GM19328 (cell line): ENCODE data around the gene OR2AT4.
"Not testable (repeated sequence)": the region's sequence is repeated elsewhere in the genome, so short reads cannot be mapped to it uniquely, and the experiment has no call there.

Experiments
- ATAC-seq: cut with Tn5 transposase; IDR thresholded peaks from one replicate; pipeline ENCODE4 v1.9.1; 2021; ENCODE audit warnings: mild to moderate bottlenecking, moderate library complexity; ENCODE audit not compliant: unreplicated experiment

The OR2AT4 gene

DNA sequence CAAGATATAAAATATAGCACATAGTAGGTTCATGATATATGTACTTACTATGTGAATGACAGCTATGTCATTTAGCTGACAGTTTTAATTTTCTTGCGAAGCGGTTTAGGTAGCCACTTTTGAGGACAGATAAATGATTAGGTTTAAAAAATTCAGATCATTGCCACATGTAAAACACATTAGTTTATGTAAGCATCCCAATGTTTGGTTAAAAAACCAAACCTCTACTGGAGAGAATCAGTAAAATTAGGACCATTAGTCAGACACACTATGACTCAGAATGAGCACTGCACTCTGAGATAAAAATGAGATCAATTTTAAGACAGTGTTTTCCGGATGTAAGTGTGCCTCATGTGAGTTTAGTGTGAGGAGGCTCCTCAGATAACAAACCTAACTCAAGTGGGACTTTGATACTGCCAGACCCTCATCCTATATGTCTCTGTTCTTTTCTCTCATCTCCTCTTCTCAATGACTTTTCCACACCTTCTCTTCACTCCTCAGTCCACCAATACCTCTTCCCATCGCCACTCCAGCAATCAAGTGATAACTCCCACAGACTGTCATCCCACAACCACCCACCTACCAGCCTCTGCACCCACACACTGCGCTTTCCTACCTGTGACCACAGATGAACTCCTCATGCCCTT is 6.8 kb upstream of the OR2AT4 start:
- ATAC-seq = no peak

DNA sequence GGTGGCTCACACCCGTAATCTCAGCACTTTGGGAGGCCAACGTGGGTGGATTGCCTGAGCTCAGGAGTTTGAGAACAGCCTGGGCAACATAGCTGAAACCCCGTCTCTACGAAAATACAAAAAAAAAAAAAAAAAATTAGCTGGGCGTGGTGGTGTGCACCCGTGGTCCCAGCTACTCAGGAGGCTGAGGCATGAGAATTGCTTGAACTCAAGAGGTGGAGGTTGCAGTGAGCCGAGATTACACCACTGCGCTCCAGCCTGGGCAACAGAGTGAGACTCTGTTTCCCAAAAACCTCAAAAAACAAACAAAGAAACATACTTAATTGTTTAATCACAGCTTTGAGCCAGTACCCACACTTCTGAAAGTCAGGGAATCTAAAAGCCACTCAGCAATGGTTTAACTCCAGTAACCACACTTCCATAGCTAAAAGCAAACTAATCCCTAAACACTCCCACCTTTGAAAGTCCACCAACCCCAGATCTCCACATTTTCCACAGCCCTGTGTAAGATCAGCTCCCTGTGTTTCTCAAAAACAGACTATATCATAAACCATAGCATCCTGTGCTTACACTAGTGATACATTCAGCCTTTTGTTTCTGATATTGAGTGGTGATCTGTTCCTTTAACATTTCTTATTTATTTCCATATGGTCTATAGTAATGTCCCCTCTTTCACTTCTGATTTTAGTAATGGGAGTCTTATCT is 4.9 kb upstream of the OR2AT4 start:
- ATAC-seq = no peak

DNA sequence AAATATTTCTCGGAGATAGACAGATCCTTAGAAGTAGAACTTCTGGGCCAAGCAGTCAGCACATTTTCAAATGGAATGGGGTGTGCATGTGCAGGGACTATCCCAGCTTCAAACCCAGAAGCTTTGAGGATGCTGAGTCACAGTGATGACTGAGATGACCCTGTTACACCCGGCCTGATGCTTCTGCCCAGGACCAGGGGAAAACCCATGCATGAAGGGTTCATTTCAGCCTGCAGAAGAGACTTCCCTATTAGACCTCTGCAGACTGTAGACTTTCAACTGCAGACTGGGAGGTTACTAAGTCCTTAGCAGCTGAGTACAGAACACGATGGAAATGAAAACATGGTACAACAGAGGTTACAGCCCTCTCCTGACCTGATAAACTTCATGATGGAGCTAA is 3.6 kb upstream of the OR2AT4 start:
- peak; percentile 80 for ATAC-seq

DNA sequence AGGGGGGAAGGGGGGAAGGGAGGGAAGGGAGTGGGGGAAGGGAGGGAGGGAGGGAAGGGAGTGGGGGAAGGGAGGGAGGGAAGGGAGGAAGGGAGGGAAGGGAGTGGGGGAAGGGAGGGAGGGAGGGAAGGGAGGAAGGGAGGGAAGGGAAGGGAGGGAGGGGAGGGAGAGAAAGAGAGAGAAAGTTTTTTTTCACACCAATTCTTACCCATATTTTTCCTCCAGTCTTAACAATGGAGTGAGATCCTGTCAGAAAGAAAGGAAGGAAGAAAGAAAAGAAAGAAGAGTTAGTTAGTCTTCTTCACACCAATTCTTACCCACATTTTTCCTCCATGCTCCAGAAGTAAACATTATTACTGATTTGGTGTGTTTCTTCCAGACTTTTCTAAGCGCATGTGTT is 3.0 kb upstream of the OR2AT4 start:
- ATAC-seq = no peak

DNA sequence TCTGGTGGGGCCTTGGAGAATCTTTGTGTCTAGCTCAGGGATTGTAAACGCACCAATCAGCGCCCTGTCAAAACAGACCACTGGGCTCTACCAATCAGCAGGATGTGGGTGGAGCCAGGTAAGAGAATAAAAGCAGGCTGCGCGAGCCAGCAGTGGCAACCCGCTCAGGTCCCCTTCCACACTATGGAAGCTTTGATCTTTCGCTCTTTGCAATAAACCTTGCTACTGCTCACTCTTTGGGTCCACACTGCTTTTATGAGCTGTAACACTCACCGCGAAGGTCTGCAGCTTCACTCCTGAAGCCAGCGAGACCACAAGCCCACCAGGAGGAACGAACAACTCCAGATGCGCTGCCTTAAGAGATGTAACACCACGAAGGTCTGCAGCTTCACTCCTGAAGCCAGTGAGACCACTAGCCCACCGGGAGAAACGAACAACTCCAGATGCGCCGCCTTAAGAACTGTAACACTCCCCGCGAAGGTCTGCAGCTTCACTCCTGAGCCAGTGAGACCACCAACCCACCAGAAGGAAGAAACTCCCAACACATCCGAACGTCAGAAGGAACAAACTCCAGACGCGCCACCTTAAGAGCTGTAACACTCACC is 2.3 kb upstream of the OR2AT4 start:
- not testable (repeated sequence) for ATAC-seq

DNA sequence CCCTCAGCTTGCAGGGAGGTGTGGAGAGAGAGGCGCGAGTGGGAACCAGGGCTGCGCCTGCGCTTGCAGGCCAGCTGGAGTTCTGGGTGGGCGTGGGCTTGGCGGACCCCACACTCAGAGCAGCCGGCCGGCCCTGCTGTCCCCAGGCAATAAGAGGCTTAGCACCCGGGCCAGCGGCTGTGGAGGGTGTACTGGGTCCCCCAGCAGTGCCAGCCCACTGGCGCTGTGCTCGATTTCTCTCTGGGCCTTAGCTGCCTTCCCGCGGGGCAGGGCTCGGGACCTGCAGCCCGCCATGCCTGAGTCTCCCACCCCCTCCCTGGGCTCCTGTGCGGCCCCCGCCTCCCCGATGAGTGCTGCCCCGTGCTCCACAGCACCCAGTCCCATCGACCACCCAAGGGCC is 1.5 kb upstream of the OR2AT4 start:
- not testable (repeated sequence) for ATAC-seq

DNA sequence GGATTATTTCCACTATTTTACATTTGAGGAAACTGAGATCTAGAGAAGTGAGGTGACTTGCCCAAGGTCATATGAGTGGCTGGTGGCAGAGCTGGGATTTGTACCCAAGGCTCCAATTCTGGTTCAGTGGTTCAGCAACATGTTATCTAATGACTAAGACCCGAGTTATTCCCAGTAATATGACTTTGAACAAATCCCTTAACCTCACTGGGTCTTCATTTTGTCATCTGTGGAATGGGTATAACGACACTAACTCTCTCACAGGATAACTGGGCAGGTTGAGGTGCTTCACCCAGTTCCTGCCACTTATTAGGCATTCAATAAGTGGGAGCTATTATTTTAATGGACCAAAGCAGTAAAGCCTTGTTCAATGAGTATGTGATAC is 489 bp upstream of the OR2AT4 start:
- no peak for ATAC-seq

DNA sequence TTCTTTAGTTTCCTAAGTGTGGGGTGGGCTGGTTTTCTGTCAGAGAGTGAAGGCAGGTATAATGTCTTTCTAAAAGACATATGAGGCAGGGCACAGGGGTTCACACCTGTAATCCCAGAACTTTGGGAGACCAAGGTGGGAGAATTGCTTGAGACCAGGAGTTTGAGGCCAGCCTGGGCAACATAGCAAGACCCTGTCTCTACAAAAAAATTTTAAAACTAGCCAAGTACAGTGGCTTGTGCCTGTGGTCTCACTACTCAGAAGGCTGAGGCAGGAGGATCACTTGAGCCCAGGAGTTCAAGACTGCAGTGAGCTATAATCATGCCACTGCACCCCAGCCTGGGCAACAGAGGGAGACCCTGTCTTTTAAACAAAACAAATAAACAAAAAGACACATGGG is 2.3 kb downstream of the OR2AT4 start:
- ATAC-seq = not testable (repeated sequence)

DNA sequence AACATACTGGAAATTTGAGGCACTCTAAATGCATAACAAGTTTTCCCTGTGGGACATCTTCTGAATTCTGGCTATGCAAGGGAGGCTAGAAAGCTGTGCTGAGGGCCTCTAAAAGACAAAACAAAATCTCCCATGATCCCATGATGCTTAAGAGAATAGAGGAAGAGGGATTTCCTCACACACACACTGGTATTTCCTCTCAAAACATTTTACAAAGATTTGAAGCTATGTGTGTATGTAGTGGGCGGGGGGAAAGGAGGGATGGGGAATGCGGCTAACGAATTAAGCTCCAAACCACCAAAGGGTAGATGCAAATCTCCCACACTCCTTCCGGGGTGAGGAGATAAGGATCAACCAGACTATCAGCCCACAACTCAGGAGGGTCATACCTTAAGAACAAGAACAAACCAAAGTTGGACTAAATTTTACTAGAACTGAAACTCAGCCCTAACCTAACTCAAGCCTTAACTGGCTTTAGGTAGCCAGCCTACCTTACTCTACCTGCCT is 6.0 kb downstream of the OR2AT4 start:
- ATAC-seq = no peak

DNA sequence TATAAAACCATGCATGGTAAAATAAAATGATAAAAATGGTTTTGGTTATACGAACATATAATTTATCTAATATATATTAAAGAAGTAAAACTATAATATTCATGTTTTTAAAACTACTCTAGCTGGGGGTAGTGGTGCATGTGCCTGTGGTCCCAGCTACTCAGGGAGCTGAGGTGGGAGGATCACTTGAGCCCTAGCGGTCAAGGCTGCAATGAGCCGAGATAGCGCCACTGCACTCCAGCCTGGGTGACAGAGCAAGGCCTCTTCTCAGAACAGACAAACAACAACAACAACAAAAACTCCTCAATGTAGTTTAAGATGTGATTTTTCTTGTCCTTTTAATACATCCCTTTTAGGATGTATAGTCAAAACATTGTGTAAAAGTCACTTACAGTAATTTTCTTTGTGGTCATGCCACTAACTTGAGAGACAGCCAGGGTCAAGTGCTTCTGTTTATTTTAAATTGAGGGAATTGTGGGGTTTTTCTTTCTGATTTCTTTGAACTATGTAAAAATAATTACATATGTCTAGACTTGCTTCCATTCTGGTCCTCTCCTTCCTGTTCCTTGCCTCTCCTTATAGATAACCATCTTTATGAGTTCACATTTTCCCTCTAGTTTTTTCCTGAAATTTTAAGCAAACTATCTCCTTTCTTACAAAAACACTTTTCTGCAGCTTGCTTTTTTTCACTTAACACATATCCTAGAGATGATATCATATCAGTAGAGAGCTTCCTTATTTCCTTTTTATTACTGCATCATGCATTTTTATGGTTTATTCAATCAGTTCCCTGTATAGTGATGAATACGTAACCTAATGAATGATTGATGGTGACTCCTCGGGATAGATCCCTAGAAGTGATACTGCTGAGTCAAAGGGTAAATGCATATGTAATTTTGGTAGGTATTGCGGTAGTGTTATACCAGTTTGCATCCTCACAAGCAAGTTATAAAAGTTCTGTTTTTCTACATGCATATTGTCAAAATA is 9.1 kb downstream of the OR2AT4 start:
- no peak for ATAC-seq

DNA sequence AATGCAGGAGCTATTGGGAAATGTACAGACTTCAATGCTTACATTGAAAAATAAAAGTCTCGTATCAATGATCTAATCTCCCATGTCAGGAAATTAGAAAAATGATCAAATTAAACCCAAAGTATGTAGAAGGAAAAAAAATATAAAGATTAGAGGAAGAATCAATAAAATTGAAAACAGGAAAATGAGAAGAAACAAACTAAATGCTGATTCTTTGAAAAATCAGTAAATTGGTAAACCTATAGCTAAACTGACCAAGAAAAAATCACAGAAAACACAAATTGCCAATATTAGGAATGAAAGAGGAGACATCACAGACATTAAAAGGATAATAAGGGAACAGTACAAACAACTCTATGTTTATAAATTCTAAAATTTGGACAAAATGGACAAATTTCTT is 11.8 kb downstream of the OR2AT4 start:
- ATAC-seq = no peak

DNA sequence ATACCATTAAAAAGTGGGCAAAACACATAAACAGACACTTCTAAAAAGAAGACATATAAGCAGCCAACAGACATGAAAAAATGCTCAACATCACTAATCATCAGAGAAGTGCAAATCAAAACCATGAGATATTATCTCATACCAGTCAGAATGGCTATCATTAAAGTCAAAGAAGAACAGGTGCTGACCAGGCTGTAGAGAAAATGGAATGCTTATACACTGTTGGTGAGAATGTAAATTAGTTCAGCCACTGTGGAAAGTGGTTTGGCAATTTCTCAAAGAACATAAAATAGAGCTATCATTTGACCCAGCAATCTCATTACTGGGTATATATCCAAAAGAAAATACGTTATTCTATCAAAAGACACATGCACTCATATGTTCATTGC is 13.5 kb downstream of the OR2AT4 start:
- no peak for ATAC-seq

DNA sequence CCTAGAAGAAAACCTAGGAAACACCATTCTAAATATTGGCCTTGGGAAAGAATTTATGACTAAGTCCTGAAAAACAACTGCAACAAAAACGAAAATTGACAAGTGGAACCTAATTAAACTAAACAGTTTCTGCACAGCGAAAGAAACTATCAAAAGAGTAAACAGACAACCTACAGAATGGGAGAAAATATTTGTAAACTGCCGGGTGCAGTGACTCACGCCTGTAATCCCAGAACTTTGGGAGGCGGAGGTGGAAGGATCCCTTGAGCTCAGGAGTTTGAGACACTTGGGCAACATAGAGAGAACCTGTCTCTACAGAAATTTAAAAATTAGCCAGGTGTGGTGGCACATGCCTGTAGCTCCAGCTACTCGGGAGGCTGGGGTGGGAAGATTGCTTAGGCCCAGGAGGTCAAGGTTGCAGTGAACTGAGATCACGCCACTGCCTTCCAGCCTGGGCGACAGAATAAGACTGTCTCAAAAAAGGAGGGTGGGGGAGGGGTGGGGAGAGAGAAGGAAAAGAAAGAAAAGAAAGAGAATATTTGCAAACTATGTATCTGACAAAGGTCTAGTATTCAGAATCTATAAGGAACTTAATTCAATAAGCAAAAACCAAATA is 14.0 kb downstream of the OR2AT4 start:
- no peak for ATAC-seq

DNA sequence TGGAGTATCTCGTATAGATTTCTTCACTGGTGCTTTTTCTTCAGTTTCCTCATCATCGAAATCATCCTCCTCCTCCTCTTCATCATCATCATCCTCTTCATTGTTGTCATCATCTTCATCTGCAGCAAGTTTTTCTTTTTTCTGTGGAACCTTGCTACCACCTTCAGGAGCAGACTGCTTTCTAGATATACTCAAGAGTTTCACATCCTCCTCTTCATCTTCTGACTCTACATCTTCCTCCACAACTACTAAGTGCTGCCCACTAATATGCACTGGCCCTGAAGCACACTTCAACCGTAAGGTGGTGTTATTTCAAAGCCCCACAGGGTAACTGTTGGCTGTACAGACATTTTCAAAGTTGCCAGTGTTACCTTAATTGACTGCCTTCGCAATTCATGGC is 17.1 kb downstream of the OR2AT4 start:
- no peak for ATAC-seq

DNA sequence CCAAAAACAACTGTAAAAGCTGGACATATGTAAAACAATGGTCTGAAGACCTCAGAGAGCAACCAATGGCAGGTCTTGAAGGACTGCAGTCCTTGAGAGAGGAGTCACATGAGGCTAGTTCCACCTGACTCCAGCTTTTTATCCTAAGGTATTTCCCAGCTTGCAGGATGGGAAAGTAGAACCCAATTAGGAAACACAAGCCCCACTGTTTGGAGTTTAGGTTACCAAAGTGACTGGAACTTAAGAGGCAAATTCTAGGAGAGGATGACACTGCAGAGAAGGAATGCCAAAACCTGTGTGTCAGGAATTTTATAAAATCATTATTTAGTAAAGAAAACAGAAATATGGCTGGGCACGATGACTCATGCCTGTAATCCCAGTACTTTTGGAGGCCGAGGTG is 18.4 kb downstream of the OR2AT4 start:
- no peak for ATAC-seq

DNA sequence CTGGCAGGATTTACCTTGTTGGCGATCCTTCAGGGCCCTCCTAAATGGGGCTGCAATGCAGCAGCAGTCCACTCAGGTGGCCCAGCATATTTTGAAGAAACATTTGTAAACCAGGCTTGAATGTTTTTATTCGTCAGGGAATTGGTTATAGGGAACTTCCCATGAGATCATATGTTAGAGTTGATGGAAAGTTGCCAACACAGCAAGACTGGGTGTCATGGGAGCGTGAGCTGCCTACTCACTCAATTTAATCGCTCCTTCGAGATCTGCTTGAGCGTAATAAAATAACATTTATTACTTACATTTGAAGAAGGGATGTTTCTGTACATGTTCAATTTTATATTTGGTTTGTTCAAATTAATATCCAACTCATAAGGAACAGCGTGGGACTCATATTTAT is 19.4 kb downstream of the OR2AT4 start:
- no peak for ATAC-seq

DNA sequence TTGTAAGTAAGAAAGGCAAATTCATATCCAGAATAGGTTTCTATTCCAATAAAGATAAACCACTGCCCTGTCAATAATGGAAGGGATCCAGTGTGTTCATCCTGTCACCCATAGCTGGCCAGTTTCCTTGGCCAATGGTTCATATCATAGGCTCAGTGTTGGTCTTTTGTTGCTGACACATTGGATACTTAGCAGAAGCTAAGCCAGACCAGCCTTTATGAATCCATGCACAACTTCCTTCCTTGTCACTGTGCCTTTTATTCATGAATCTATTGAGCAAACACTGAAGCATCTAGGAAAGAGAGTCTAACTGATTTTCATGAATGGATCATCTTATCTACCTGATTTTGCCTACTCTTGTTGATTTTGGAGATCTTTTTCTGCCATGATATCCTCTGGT is 20.0 kb downstream of the OR2AT4 start:
- no peak for ATAC-seq

DNA sequence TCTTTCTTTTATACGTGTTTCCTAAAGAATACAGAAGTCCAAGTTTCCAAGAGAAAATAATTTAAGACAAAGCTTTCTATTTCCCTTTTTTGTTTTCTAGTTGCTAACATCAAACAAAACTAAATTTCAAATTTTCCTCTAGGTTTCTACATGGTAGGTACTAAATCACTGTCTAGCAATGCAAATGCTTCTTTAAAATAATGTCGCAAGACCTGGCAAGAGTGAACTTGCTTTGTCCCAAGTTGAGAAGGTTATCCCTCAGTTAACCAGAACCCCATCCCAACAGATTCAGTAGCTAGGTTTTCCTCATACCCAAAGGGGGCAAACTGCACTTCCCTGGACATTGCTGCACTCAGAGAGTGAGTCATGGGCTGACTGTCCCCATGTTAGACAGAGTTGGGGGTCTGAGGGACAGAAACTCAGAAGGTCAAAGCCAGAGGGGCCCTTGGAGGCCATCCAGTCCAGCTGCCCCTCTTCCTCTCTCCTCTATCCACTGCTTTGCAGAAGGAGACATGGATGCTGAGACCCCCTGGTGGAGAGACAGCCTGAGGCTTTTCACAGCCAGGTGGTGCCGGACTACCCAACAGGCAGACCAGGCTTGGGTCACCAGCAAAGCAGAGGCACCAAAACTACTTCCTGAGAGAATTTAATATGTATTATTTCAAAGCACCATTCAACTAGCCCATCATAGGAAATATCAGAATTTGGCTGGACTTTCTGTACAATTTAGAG is 23.1 kb downstream of the OR2AT4 start:
- no peak for ATAC-seq

DNA sequence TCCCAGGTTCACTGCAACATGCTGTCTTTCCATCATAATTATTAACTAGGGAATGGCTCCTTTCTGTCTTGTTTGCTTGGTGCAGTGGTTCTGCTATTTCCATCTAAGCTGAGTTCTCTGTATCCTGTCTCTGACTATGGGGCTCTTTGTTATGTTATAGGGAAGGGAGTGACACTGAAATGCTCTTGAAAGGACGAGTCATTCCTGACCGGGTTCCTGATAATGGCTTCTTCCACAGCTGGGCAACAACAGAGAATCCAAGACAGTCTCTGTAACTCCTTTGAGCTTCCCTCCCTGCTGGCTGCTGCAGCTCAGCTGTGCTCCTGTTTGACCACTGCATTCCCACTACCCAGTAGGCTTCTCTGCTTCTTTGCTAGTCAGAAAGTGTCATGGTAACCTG is 24.1 kb downstream of the OR2AT4 start:
- ATAC-seq = no peak

DNA sequence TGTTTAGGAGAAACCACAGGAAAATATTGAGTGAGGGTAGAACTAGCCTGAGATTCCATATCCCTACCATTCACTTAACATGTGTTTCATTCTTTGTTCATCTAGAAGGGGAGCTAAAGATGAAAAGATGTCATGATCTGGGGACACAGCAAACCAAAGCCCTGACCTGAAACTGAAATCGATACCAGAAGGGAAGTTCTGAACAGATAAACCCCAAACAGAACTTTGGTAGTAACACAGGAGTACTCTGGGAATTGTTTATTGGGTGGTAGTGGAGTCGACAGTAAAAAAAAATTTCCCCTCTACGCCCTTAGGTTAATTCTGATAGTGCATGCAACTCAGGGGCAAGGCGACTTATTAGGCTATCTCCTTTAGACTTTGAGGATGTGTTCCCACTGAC is 27.2 kb downstream of the OR2AT4 start:
- ATAC-seq = no peak
